ENCODE results near the gene TYK2. TPM values are rescaled to one million over a fixed set of nuclear protein-coding genes. Genes with fewer than 3 reads are reported as not detected.
"Not testable (repeated sequence)": the region's sequence is repeated elsewhere in the genome, so short reads cannot be mapped to it uniquely, and the experiment has no call there.

Gene TYK2
- total RNA-seq, 1 experiment from 2014 or later: 26.5 TPM

DNA sequence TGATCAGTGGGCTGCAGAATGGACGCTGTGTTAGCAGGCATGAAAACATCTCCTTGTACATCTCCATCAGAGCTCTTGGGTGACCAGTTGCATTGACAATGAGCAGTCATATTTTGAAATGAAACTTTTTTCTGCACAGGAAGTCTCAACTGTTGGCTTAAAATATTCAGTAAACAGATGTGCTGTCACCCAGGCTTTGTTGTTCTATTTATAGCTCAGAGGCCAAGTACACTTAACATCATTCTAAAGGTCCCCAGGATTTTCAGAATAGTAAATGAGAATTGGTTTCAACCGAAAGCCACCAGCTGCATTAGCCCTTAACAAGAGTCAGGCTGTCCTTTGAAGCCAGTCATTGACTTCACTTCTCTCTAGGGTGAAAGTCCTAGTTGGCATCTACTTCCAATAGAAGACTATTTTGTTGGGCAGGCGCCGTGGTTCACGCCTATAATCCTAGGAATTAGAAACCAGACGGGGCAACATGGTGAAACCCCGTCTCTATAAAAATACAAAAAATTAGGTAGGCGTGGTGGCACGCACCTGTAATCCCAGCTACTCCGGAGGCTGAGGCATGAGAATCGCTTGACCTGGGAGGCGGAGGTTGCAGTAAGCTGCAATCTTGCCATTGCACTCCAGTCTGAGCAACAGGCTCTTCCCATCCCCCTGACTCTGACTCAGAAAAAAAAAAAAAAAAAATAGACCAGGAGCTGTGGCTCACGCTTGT is 32.0 kb upstream of the TYK2 start:
- DNase-seq (ENCODE audit: low read depth, low spot score): no peak
- in situ Hi-C loops (cut with HindIII; ENCODE audit: low pct_unique_long_range_greater_than_20kb, low sequenced_read_pairs): no loop called here

DNA sequence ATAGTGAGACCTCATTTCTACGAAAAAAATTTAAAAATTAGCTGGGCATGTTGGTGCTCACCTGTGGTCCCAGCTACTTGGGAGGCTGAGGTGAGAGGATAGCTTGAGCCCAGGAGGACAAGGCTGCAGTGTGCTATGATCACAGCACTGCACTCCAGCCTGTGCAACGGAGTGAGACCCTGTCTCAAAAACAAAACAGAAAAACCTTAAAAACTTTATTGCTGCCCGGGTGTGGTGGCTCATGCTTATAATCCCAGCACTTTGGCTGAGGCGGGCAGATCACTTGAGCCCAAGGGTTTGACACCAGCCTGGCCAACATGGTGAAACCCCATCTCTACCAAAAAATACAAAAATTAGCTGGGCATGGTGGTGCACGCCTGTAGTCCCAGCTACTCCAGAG is 30.9 kb upstream of the TYK2 start:
- in situ Hi-C loops (cut with HindIII; ENCODE audit: low pct_unique_long_range_greater_than_20kb, low sequenced_read_pairs); DNase-seq (ENCODE audit: low read depth, low spot score): not testable (repeated sequence)

DNA sequence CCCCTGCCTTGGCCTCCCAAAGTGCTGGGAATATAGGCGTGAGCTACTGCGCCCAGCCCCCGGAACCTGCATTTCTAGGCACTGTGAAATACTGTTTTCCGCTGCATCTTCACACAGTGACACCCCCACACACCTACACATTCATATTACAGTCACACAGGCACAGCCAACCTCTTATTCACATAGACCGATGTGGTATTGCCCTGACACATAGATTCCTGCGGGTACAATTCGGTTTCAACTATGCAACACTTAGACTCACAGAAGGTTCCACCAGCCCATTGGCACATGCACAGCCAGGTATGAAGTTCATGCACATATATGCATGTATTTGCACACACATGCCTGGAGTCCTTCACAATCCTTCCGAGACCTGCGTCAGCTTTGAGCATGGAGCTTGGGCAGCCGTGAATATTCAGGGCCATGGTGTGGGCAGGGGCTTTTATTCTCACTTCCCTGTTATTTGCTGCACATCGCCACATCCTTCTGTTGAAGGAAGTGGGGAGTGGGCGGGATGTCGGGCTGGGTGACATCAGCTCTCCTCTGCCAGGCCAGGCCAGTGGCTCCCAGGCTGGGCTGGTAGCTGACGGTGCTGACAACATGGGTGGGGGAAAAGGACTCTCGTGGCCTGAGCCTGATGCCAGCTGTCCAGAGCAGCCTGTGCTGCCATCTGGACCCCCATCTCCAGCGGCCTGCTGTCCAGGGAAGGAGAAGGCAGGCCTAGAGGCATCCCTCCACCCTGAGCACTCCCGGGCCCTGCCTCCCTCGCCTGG is 28.3 kb upstream of the TYK2 start:
- in situ Hi-C loops (cut with HindIII; ENCODE audit: low pct_unique_long_range_greater_than_20kb, low sequenced_read_pairs): no loop called here
- no peak for DNase-seq (ENCODE audit: low read depth, low spot score)

DNA sequence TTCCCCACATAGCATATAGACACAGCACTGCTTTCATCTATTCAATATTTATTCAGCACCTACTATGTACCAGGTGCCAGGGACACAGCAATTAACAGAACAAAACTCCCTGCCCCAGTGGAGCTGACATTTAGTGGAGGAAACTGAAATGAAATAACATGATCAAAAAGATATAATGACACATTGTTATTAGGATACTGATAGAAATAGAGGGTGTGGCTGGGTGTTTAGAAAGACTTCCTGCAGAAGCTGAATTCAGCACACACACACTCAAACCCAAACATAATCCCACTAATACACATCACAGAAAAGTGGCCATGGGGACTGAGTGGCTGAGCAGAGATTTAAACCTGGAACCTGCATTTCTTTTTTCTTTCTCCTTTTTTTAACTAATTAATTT is 26.7 kb upstream of the TYK2 start:
- DNase-seq (ENCODE audit: low read depth, low spot score): no peak
- in situ Hi-C loops (cut with HindIII; ENCODE audit: low pct_unique_long_range_greater_than_20kb, low sequenced_read_pairs): no loop called here

DNA sequence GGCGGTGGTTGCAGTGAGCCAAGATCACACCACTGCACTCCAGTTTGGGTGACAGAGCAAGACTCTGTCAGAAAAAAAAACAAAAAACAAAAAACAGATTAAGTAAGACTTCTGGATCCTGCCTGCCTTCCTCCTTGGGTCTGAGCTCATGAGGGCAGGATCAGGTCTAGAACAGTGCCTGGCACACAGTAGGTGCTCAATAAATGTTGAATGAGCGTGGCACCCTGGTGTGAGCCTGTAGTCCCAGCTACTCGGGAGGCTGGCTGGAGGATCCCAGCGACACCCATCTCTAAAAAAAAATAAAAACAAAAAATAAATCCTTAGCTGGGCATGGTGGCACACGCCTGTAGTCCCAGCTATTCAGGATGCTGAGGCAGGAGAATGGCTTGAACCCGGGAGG is 25.8 kb upstream of the TYK2 start:
- DNase-seq (ENCODE audit: low read depth, low spot score): no peak
- in situ Hi-C loops (cut with HindIII; ENCODE audit: low pct_unique_long_range_greater_than_20kb, low sequenced_read_pairs): no loop called here

DNA sequence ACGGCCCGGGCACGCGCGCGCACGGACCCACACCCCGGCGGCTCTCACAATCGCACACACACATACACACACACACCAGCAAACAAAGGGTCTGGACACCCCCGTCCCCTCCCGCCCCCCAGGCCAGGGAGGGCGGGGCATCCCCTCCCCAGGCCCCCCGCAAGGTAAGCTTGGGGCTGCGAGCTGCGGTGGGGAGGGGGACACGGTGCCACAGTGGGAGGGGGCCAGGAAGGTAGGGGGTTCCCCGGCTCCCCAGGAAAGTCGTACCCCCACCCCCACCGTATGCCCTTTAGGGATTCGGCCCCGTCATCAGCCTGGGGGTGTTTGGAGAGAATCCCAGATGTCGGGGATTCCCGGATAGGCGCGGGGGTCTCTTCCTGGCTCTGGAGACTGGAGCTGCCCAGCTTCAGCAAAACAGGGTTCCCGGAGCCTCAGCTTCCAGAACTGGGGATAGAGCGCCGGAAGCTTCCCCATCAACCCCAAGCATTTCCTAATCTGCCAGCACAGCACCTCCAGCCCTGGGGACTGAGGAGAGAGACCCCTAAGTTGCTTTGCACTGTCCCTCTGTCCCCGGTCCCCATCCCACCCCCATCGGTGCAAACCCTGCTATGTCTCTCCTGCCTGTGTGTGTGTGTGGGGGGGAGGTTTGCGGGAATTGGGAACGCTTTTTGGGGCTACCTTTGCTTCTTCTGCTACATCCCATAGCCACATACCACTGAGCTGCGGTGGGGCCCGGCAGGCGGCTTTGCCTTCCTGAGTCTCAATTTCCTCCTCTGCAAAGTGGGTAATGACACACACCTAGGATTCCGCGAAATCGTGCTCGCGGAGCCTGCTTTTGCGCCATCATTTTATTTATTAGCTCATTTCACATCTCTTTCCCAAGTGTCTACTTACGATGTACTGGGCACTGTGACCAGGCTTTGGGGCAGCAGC is 24.8 kb upstream of the TYK2 start:
- in situ Hi-C loops (cut with HindIII; ENCODE audit: low pct_unique_long_range_greater_than_20kb, low sequenced_read_pairs): no loop called here
- DNase-seq (ENCODE audit: low read depth, low spot score): no peak

DNA sequence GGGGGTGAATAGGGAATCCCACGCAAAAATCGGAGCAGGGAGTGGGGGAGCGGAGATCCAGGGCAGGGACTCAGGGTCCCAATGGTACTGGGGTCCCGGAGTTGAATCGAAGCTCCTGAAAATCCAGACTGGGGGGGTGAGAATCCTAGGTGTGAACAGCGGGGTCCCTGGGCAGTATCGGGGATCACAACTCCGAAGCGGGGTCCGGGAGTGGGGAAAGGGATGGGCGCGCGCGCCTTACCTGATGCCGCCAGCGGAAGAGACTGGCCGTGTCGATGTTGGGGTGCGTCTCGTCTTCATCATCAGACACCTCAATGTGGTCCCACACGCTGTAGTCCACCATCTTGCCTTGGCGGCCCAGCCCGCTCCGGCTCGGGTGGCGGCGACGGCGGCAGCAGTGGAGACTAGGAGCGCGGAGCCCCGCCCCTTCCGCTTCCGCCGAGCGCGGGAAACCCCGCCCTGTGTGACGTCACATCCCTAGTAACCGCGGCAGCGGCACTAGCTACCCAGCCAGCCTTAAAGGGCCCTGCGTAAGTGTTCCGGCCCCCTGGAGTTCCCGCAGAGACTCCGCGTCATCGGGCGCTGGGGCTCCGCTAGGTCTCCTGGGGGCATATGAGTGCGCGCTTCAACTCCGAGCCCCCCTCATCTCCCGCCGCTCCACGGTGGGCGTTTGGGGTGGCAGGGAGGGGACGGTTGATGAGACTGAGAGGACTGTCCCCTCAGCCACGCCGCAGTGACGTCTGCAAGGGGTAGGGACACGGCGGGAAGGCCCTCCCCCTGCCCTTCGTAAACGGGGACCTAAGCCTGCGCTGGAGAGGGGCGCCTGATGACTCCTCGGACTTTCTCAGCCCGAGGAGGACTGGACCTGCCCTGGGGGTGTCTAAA is 23.0 kb upstream of the TYK2 start, which contains the start of gene CDC37:
Gene CDC37 (minus strand): TSS at position 406 of the 885 bp plus-strand sequence. CDS start 63 bp downstream, at position 343.
- peak; percentile 93 for DNase-seq (ENCODE audit: low read depth, low spot score)
- in situ Hi-C loops (cut with HindIII; ENCODE audit: low pct_unique_long_range_greater_than_20kb, low sequenced_read_pairs): no loop called here

DNA sequence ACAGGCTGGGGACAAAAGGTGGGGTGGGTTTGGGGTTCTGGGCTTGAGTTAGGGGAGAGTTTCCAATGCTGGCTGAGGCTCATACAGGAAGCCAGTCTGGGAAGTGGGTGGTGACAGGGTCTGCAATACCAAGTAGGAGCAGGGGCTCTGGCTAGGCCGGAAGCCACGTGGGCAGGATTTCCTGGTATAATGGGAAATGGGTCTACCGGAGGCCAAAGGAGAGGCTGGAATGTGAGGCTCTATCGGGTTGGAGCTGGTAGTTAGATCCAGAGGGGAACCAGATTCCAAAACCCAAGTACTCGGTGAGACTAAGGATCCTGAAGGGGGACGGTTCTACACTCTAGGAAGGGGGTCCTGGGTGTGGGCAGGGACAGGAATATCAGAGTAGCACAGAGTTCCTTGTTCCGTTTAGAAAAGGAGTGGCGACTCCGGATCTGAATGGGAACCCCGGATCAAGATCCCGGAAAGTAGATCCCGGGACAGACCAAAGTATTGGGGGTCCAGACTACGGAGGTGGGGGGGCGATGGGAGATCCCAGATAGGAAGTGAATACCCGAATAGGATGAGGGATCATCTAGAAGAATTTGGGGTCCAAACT is 22.2 kb upstream of the TYK2 start:
- peak; percentile 46 for DNase-seq (ENCODE audit: low read depth, low spot score)
- in situ Hi-C loops (cut with HindIII; ENCODE audit: low pct_unique_long_range_greater_than_20kb, low sequenced_read_pairs): no loop called here

DNA sequence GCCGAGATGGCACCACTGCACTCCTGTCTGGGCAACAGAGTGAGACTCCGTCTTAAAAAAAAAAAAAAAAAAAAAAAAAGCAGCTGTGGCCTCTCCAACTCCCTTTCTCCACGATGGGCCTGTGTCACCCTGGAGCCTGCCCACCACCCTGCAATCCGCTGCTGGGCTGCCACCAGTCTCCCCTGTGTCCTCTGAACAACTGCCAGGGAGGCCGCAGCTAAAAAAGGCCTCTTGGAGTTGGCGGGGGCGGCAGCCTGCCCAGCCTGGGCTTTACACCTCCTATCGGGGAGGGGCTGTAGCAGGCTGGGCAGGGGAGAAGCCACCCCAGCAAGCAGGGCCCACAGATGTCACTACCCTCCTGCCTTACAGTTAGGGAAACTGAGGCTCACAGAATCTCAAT is 19.5 kb upstream of the TYK2 start:
- in situ Hi-C loops (cut with HindIII; ENCODE audit: low pct_unique_long_range_greater_than_20kb, low sequenced_read_pairs): no loop called here
- no peak for DNase-seq (ENCODE audit: low read depth, low spot score)

DNA sequence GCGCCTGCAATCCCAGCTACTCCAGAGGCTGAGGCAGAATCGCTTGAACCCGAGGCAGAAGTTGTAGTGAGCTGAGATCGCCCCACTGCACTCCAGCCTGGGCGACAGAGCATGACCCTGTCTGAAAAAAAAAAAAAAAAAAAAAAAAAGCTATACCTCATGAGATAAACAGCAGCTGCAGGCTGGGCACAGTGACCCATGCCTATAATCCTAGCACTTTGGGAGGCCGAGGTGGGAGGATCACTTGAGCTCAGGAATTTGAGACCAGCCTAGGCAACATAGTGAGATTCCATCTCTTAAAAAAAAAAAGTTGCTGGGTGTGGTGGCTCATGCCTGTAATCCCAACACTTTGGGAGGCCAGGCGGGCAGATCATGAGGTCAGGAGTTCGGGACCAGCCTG is 19.0 kb upstream of the TYK2 start:
- DNase-seq (ENCODE audit: low read depth, low spot score); in situ Hi-C loops (cut with HindIII; ENCODE audit: low pct_unique_long_range_greater_than_20kb, low sequenced_read_pairs): not testable (repeated sequence)

DNA sequence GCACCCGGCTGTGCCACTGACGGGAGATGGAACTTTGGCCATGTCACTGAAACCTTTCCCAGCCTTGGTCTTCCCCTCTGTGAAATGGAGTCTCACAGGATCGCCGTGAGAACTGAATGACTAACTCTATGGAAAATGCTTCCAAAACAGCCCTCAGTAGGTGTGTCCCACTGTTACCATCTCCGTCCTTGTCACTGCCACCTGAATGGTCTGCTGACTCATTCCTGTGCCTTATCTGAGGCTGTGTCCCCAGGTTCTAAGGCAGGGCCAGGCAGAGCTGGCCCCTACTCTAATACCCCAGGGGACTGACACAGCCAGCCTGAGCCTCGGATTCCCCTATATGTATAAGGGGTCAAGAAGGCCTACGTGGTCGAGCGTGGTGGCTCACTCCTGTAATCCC is 18.4 kb upstream of the TYK2 start:
- in situ Hi-C loops (cut with HindIII; ENCODE audit: low pct_unique_long_range_greater_than_20kb, low sequenced_read_pairs): no loop called here

DNA sequence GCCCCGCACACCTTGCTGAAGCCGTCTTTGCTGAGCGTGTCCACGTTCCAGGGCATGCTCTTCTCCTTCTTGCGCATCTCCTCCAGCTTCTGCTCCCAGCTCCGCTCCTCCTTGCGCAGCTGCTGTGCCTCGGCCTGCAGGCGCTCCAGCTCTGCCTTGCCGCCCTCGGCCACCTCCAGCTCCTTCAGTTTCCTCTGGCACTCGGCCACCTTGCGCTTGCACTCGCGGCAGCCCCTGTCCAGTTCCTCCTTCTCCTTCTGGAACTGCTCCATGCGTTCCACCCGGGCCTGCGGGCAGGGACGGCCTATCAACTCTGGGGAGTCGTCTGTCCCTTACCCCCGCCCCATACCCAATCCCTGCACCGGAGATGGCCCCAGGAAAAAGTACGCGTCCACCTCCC is 15.5 kb upstream of the TYK2 start:
- no peak for DNase-seq (ENCODE audit: low read depth, low spot score)

More for the DNA sequence above, 18.4 kb upstream of the TYK2 start:
- no peak for DNase-seq (ENCODE audit: low read depth, low spot score)

DNA sequence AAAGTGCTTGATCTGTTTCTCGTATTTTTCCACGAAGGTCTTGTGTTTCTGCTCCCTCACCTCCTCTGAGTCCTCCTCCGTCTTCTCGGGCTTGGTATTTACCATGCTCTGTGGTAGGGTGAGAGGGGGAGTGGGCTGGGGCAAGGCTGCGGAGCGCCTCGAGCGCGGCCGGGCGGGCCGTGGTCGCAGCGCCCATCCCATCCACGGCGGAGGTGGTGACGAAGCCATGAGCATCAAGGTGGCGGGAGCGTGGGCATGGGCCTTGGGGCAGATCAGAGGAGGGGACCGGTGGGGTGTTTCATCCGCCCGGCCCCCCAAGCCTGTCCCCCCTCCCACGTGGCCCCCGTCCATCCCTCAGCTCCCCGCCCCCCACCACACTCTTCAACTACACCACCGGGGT is 15.1 kb upstream of the TYK2 start:
- in situ Hi-C loops (cut with HindIII; ENCODE audit: low pct_unique_long_range_greater_than_20kb, low sequenced_read_pairs): no loop called here
- no peak for DNase-seq (ENCODE audit: low read depth, low spot score)

More for the DNA sequence above, 15.5 kb upstream of the TYK2 start:
- in situ Hi-C loops (cut with HindIII; ENCODE audit: low pct_unique_long_range_greater_than_20kb, low sequenced_read_pairs): no loop called here

DNA sequence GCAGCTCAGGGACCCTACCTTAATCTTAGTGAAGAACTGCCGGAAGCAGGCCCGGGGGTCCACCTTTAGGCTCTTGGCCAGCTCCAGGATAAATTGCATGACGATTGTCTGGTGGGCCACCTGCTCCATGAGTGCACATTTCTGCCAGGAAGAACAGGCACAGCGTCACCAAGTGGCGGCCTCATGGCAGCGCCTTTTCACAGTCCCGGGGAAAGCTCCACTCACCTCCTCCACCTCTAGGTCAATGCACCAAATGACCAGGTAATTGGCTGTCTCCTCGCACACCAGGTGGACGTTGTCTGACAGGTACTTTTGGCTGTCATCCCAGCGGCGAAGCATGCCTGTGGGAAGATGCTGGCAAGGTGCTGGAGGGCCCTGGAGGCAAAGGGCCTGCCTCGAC is 14.6 kb upstream of the TYK2 start:
- no peak for DNase-seq (ENCODE audit: low read depth, low spot score)
- in situ Hi-C loops (cut with HindIII; ENCODE audit: low pct_unique_long_range_greater_than_20kb, low sequenced_read_pairs): no loop called here

DNA sequence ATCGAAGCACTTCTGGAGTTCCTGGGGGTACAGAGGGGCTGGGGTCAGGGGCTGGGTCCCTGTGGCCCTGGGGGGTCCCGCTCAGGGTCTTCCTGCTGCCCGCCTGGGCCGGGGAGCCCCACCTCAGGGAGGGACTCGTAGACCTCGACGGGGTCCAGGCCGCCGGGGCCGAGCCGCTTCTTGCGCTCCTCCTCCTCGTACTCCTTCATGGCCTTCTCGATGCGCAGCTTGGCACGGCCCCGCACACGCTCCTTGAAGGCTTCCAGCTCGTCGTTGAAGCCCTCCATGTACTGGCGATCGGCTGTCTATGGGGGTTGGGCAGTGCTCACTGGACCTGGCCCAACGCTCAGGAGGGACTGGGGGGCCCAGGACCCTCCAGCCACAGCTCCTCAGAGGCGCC is 12.8 kb upstream of the TYK2 start:
- no peak for DNase-seq (ENCODE audit: low read depth, low spot score)
- in situ Hi-C loops (cut with HindIII; ENCODE audit: low pct_unique_long_range_greater_than_20kb, low sequenced_read_pairs): no loop called here

DNA sequence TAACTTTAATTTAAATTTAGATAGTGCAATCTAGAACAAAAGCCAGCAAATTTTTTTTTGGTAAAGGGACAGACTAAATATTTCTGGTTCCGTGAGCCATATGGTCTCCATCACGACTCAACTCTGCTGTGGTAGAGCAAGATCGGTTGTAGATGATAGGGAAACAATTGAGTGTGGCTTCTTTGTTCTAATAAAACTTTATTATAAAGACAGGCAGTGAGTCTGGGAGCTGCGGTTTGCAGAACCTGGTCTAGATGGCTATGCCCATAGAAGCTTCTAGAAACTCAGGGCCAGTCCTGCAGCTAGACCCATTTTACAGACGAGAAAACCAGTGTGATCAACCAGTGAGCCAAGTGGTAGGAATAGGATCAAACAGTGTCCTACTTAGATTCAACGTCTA is 11.7 kb upstream of the TYK2 start:
- DNase-seq (ENCODE audit: low read depth, low spot score): no peak
- in situ Hi-C loops (cut with HindIII; ENCODE audit: low pct_unique_long_range_greater_than_20kb, low sequenced_read_pairs): no loop called here
